AG04449 (cell line): Measurements from ENCODE around the gene IGSF3.
"Not testable (repeated sequence)": the region's sequence is repeated elsewhere in the genome, so short reads cannot be mapped to it uniquely, and the experiment has no call there.

ENCODE experiments used
- CTCF ChIA-PET: fragments of 350-600 bp; formaldehyde crosslinking; extraction: SDS; loops from one replicate; lab custom pipeline; 2021; ENCODE audit warnings: antibody characterized with exemption; lab: Yijun Ruan, JAX
- POLR2A ChIA-PET: fragments of 400-600, 350-600 bp; formaldehyde crosslinking; extraction: SDS; loops from one replicate; lab custom pipeline; 2020; ENCODE audit warnings: antibody characterized with exemption, inconsistent platforms; lab: Yijun Ruan, JAX
- DNase-seq: peaks from one replicate; pipeline ENCODE4 v3.0.0-alpha.2; 2010; ENCODE audit warnings: low read depth, low spot score
- H3K4me3 ChIP-seq: 2 replicates; pipeline ENCODE4 v1.5.1; 2011; ENCODE audit warnings: low read depth, mild to moderate bottlenecking, control low read depth, low read length
- TF ChIP-seq, protein P1 (sequence below): IDR thresholded peaks from one replicate; pipeline ENCODE4 v1.5.1; 2011; ENCODE audit warnings: mild to moderate bottlenecking, moderate library complexity, low read length, control low read depth, inconsistent platforms; ENCODE audit not compliant: insufficient read depth; ENCODE audit errors: missing control alignments

The IGSF3 gene

DNA sequence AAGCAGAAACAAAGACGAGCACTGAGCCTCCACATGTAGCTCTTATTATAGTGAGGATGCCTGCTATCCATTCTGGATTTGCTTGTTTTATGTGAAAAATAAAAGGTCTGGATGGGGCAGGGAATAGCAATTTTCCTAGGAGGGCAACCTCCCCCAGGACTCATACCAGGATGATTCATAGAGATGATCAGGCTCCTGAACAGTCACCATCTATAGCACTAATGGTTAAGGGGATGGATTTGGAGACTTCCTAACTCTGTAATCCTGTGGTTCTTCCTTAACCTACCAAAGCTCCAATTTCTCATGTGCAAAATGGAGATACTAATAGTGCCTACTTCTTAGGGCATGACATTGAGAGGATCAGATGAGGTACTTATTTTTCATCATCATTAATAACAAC, 62.2 kb downstream of the IGSF3 start:
- POLR2A ChIA-PET = no interaction called here
- TF ChIP-seq, protein P1, sequence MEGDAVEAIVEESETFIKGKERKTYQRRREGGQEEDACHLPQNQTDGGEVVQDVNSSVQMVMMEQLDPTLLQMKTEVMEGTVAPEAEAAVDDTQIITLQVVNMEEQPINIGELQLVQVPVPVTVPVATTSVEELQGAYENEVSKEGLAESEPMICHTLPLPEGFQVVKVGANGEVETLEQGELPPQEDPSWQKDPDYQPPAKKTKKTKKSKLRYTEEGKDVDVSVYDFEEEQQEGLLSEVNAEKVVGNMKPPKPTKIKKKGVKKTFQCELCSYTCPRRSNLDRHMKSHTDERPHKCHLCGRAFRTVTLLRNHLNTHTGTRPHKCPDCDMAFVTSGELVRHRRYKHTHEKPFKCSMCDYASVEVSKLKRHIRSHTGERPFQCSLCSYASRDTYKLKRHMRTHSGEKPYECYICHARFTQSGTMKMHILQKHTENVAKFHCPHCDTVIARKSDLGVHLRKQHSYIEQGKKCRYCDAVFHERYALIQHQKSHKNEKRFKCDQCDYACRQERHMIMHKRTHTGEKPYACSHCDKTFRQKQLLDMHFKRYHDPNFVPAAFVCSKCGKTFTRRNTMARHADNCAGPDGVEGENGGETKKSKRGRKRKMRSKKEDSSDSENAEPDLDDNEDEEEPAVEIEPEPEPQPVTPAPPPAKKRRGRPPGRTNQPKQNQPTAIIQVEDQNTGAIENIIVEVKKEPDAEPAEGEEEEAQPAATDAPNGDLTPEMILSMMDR = no peak
- no peak overlapping the region for H3K4me3 ChIP-seq
- CTCF ChIA-PET = no interaction called here
- no peak for DNase-seq

DNA sequence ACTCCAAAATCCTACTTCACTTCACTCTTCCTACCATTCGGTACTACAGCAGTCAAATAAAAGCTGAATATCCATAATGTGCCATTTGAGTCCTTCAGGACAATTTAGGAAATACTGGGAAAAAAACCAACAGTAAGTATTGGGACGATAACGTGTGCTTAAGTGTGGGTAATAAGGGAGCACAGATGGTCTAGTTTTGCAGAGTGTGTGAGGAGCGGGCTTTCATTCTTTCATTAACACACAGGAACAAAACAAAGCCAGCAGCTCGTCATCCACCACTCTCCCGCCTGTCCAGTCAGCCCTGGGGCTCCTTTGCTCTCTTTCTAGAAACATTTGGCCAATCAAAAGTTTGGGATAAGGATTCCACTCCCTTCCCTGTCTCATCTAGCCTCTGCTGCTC, 63.1 kb downstream of the IGSF3 start:
- H3K4me3 ChIP-seq, DNase-seq, CTCF ChIA-PET, POLR2A ChIA-PET: not testable (repeated sequence)

DNA sequence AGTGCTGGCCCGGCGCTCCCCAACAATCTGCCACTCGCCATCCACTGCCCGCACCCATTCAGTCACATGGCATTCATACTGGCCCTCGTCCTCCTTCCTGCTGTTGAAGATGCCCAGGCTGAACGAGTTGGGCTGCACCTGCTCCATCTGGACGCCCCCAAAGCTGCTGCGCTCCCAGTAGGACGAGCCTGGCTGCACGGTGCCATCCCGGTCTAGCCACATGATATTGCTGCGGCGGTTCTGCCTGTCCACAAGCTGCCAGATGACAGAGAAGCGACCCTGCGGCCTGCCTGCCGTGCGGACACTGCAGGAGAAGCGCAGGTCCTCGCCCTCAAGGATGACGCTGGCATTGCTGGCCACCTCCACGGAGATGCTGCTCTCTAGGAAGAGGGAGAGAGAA, 63.9 kb downstream of the IGSF3 start:
- H3K4me3 ChIP-seq, DNase-seq, CTCF ChIA-PET, POLR2A ChIA-PET: not testable (repeated sequence)

DNA sequence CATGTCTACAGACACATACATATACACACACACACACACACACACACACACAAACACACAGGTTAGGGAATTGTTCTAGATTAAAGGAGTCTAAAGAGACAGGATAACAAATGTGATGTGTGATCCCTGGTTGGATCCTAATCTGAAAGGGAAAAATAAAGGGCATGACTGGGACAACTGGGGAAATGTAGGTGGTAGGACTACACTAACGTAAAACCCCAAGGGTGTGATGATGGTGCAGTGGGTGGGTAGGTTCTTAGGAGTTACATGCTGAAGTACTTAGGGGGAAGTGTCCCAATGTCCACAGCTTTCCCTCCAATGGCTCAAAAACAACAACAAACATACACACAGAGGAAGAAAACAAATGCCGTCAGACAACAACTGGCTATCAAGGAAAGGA, 68.2 kb downstream of the IGSF3 start:
- DNase-seq, H3K4me3 ChIP-seq, POLR2A ChIA-PET: not testable (repeated sequence)
- CTCF ChIA-PET = interaction anchor here (5.3 kb wide), 1 partner anchor 27 kb away, joined by 83 read pairs; the partner anchor contains the start of gene CD58

DNA sequence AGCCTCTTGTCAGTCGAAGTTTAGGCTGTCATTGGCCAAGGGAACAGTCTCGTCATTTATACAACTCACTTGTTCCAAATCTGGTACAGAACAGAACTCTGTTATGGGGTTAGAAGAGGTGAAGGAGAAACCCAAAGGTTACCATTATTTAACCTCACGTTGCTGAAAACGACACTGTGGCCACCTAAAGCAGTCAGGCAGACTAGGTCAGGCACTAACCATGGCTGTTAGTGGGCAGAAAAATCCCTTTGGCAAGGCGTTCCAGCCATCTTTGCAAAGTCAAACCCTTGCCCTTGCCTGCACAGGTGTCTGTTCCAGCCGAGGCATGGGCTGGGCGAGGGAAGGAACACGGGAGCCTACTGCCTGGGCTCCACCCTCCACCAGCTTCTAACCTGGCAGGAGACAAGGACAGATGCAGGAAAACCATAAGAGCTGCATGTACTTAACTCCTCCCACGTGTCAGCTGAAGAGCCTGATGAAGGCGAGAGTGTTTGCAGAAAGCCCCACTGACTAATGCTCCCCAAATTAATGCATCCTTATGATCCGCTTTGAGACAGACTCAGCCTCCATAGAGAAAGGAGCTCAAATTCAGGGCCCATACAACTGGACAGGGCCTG, 69.0 kb downstream of the IGSF3 start:
- DNase-seq, POLR2A ChIA-PET, H3K4me3 ChIP-seq: not testable (repeated sequence)
- CTCF ChIA-PET = interaction anchor here (5.3 kb wide), 1 partner anchor 26 kb away, joined by 83 read pairs; the partner anchor contains the start of gene CD58

DNA sequence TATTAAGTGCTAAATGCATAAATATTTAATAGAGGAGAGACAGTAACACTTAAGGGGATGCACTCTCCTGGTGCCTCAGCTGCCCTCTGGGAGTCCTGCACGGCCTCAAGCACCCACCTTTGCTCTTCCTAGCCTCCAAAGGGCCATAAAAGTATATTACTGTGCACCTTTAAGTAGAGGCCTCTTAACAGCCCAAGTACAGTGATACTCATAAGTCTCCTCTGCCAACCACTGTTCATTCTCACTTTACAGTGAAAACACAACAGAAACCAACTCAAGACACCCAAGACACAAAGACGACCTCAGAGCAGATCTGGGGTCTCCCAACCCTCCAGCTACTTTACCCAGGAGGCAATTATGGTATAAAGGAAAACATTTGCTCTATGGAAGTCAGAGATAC, 70.1 kb downstream of the IGSF3 start:
- POLR2A ChIA-PET, H3K4me3 ChIP-seq, DNase-seq: not testable (repeated sequence)
- CTCF ChIA-PET = interaction anchor here (2.9 to 5.3 kb wide), 3 partner anchors 19 to 458 kb away, joined by 14 to 83 read pairs (median 30); partner anchors contain the start of gene CD58

DNA sequence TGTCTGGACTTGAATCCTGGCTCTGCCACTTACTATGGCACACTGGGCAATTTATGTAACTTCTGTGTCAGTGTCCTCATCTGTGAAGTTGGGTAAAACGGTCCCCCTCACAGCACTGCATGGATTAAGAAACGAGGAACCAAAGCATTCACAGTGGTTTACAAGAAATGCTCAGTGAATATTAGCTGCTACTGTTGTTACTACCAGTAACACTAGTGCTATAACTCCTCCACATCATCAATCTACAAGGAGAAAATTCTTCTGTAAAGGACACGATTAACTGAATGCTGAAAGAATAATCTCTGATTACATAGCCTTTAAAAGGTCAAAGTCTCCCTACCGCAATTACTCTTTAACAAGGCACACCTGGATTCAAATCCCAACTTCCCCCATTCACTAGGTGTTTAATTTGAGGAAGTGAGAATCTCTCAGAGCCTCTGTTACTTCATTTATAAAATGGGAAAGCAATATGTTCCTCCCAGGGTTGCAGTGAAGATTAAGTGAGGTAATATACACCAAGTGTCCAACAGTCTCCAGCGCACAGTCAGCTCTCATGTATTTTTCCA, 70.7 kb downstream of the IGSF3 start:
- POLR2A ChIA-PET, H3K4me3 ChIP-seq, DNase-seq: not testable (repeated sequence)
- CTCF ChIA-PET = interaction anchor here (1.8 to 5.3 kb wide), 4 partner anchors 13 to 458 kb away, joined by 5 to 83 read pairs (median 22); partner anchors contain the start of gene CD58

DNA sequence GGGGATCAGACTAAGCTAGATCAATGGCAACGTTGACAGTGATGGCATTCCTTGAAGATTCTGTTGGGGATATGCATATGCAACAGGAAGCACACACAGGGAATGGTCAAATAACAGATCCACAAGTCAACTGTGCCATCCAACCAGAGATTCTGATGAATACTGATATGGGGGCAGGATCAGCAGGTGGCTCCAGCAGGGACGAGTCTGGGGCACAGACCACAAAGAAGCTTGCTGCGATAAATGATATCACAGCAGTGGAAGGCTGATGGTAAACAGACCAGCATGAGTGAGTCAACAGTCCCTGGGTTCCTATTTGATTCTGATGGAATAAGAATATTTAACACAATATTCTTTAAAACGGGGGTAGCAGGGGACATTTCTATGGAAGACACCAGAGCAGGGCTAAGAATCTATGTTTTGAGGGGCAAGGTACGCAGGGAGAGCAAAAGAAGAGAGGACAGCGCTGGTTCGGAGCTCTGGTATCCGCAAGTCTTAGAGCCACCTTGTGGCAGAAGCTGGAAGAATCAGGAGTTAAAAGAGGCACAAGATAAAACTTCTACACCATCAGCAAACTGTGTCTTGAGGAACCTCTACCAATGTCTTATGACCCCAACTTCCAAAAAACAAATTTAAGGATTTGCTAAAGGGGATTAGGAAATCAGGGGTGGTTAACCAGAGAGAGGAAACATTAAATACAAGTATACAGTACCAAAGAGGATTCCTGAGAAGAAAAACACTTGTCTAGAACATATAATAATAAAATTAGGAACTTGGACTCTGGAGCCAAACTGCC, 71.4 kb downstream of the IGSF3 start:
- CTCF ChIA-PET = interaction anchor here (1.0 to 5.3 kb wide), 9 partner anchors 10 to 464 kb away, joined by 3 to 83 read pairs (median 6); partner anchors contain the start of gene CD58
- POLR2A ChIA-PET, DNase-seq, H3K4me3 ChIP-seq: not testable (repeated sequence)
- TF ChIP-seq, protein P1 = peak; percentile 7

DNA sequence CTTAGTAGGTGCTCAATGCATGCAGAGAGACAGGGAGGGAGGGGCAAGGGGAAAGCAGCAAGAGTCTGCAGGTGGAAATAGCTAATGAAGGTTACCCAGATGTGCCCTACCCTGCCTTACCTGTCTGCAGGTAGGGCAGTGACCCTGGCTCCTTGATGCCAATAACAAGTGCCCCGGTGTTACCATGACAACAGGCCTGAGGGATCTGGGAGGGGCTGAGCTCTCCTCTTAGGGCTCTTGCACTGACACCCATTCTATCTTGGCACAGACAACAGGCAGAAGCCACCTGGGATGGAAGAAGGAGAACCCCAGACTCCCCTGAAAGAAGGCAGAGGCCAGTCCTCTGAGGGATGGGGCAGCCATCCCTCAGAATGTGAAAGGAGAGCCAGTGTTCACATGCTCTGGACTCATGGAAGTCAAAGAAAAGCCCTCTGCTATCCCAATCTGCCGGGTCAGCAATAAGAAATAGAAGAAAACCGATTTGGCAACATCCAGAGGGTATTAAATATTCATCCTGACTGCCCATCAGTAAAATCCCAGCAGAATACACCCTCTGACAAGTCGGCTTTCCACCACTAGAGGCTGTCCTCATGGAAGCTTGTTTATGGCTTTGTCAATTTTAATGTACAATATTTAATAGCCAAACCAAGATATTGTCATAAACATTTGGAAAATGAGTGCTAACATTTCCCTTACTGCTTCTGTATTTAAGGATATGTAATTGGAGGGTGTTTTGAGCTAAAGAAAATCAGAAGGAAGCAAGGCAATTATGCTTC, 72.3 kb downstream of the IGSF3 start:
- CTCF ChIA-PET = interaction anchor here (1.0 to 5.3 kb wide), 10 partner anchors 9 to 465 kb away, joined by 3 to 83 read pairs (median 6); partner anchors contain the start of gene CD58

DNA sequence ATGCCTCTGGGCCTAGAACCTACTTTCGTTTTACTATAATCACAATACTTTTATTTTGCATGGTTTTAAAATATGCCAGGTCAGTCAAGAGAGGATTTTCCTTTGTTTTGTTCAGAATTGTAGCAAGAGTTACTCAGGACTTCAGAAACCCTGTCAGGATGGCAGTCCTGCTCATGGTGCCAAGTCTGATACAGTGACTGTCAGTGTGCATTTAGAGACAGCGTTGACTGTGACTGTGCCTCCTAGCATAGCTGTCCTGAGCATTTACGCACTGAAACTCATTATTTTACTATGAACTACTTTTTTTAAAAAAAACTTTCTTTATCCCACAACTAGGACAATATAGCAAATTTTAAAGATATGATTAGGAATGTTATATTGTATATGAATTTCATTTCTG, 73.6 kb downstream of the IGSF3 start:
- H3K4me3 ChIP-seq, DNase-seq, POLR2A ChIA-PET: not testable (repeated sequence)
- CTCF ChIA-PET = interaction anchor here (5.3 kb wide), 1 partner anchor 21 kb away, joined by 83 read pairs; the partner anchor contains the start of gene CD58

More for the DNA sequence above, 72.3 kb downstream of the IGSF3 start:
- DNase-seq, POLR2A ChIA-PET, H3K4me3 ChIP-seq: not testable (repeated sequence)

DNA sequence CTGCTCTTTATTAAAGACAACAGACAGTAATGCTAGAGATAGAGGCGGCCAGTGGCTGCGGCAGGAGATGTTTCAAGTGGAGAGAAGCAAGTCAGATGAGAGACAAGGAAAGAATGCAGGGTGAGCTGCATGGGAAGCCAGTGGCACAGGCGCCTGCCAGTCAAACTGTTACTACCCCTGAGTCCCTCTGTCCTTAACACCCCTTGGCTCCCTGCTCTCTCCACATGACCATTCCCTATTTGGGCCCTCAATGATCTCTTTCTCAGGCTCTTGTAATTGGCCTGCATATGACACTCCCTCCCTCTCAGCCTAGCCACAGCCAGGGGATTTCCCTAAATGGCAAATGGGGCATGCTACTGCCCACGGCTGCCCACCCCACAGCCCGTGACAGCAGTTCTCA, 74.1 kb downstream of the IGSF3 start:
- DNase-seq, H3K4me3 ChIP-seq, POLR2A ChIA-PET: not testable (repeated sequence)
- CTCF ChIA-PET = interaction anchor here (1.0 to 1.7 kb wide), 2 partner anchors 19 to 454 kb away, joined by 3 to 5 read pairs; no protein-coding TSS in a partner anchor

DNA sequence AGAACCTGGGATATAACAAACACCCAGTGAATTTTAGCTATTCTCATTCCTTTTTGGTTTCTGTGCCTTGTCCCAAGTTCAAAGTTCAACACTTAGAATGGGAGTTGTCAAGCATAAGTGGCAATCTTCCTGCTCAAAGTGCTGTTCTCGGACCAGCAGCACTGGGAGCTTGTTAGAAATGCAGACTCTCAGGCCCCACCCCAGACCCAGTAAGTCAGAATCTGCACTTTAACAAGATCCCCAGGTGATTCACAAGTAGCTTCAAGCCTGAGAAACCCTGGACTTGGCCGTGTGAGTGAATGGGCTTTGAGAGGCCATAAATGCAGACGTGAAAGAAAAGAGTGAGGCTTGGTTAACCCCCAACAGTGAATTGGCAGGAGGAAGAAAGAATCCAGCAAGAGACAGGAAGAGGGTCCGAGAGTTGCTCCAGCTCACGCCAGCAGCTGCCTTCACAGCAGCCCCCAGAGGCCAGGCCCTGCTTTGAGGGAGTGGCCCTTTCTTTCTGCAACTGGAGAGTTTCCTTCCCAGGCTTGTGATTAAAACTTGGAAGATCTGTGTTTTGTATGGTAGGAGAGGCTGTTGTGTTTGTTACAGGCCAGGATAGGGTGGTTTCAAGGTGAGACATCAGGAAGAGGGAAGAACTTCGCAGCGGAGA, 75.5 kb downstream of the IGSF3 start:
- DNase-seq, POLR2A ChIA-PET, H3K4me3 ChIP-seq: not testable (repeated sequence)
- CTCF ChIA-PET = interaction anchor here (0.8 to 1.7 kb wide), 3 partner anchors 17 to 453 kb away, joined by 3 to 5 read pairs (median 3); no protein-coding TSS in a partner anchor
